HG03457 (cell line): ENCODE results near the gene AJAP1.

ENCODE experiments used
- ATAC-seq: cut with Tn5 transposase; IDR thresholded peaks from one replicate; pipeline ENCODE4 v1.9.1; 2021; ENCODE audit warnings: moderate number of reproducible peaks; ENCODE audit not compliant: unreplicated experiment

Gene AJAP1

DNA sequence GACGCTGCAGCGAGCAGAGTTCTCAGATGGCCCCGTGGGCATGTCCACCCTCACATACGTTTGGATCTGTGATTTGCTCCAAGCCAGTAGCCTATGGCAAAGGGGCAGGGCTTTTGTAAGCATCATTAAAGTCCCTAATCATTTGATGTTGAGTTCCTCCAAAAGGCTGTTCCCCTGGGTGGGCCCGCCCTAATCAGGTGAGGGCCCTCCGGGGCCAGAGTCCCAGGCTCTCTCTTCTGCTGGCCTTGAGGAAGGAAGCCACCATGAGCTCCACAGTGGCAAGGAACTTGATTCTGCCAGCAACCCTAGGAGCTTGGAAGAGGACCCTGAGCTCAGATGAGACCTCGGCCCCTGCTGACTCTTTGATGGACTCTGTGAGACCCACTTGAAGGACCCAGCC, 25.4 kb upstream of the AJAP1 start:
- ATAC-seq: no peak

DNA sequence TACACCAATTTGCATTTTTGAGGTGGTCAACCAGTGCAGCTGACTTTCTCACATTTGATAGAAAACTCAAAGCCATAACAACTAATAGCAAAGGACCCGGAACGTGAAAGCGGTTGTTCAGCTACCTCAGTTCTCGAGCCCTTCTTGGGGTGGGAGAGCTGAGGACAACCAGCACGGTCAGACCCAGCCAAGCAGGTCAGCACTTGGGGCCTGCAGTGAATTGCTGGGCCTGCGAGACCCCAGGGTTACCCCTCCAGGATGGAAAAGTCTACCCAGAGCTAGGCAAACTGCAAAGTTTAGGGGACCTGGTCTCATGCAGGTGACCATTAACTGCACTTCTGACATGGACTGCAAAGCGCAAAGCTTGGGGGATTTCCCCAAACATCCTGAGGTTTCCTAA, 23.8 kb upstream of the AJAP1 start:
- ATAC-seq: no peak

DNA sequence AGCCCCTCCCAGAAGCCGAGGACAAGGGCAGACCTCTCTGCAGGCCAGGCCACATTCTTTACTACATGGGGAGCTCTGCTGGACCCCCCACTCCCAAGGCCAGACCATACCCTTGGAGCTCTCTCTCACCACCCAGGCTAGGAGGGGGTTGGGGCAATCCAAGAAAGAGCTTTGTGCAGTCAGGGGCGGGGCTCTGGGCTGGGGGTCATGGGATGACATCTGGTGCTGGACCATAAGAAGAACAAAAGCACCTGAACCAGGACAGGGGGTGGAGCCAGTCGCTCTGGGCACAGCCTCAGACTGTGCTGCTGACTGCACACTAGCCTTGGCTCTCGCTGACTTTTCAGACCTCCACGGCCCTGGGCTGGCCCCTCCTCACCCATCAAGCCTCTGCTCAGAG, 23.1 kb upstream of the AJAP1 start:
- no peak for ATAC-seq

DNA sequence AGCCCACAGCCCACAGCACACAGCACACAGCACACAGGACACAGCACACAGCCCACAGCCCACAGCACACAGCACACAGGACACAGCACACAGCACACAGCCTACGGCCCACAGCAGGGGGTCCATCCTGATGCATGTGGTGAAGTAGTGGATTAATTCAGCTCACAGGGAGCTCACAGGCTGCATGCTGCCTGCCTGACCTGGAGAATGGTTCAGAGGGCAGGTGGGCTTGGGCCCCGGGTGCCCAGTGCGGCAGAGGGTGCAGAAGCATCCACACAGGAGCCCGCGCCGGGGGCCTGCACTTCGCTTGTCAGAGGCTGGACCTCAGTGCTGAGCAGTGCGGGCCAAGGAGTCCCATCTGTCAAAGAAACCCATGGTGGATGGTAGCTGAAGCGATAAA, 21.1 kb upstream of the AJAP1 start:
- no peak for ATAC-seq

DNA sequence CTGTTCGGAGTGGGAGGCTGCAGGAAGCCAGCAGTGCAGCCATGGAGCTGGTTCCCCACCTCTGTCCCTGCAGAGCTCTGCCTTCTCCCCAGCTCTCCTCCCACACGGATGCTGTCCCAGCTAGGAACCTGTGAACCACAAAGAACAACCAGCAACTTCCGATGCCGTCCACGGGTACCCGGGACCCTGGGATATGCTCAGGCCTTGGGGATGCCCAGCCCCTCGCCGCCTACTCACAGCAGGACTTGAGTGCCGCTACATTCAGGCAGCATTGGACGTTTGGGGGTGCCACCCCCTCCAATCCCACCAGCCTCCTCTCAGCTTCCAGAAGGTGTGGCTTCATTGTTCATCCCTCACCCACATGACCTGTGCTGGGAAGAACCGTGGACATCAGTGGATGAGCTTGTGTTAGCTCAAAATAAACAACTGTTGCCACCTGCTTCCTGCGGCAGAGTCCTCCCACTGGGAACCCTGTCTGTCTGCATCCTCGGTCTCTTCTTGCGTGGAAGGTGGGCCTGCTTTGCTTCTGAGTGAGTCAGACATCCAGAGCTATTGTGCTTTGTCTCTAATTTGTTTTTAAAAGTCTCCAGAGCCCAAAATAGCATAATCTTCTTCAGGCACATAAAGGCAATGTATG, 20.1 kb upstream of the AJAP1 start:
- ATAC-seq: no peak

DNA sequence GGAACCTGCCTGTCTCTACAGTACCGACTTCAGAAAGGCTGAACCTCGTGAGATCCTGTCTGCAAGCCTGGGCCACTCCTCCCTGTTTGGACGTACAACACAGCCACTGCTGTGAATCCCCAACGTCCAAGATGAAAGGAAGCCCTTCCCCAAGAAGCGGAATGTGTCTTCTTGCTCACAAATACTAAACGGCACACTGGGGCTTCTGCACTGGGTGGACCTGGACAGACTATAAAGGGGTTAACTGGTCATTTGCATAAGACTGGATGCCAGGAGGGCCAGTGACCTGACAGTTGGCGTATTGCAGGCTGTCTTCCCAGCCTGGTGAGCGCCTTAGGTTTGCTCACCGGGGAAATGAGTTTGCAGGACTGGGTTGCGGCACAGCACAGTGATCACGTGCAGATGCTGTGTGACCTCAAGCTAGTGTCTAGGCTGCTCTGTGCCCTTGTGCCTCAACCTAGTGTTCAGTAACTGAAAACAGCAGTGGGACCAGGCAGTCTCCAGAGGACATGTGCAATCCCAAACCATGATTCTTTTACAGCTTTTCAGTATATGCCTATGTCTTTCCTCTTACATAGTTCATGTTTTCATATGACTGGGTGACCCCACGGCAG, 19.5 kb upstream of the AJAP1 start:
- no peak for ATAC-seq

DNA sequence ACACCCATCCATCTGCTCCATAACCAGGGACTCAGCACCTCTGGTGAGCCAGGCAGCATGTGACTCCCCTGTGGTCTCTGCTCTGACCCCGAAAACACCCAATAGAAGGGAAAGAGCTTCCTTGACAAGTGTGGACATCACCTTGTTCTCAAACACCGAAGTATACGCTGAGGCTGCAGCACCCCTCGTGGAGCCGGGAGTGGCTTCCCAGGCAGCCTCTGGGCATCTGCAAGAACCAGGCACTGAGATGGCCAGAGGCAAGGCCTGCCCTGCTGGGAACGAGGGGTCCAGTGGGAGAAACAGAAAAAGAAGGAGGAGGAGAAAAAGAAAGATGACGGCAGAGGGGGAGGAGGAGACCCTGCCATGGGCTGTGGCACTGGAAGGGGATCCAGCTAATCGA, 18.2 kb upstream of the AJAP1 start:
- ATAC-seq: no peak

DNA sequence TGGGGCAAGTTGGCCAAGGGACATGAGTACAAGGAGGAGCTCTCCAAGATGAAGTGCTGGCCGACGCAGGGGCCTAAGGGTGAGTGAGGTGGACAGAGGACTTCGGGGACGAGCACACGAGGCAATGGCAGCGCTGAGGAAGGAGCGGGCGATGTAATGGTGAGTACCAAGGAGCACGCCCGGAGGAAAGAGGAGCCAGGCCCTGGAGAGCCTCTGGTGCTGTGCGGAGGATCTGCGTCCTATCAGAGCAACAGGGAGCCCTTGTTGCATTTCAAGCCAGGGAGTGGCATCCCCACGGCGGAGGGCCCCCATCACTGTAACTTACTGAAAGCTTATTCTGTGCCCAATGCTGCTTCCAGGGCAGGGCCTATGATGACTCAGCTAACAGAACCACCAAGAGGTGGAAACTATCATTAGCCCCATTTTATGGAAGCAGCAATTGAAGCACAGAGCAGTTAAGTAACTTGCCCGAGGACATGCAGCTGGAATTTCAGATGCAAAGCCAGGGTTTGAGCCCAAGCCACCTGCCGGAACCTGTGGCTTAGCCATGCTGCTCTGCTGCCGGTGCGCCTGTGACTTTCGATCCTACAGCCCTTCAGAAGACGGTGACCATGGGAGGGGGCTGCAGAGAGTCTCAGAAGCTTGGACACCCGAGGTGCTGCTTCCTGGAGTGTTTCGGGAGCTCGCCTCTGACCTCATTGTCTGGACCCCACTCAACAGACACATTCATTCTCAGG, 17.6 kb upstream of the AJAP1 start:
- ATAC-seq: no peak

DNA sequence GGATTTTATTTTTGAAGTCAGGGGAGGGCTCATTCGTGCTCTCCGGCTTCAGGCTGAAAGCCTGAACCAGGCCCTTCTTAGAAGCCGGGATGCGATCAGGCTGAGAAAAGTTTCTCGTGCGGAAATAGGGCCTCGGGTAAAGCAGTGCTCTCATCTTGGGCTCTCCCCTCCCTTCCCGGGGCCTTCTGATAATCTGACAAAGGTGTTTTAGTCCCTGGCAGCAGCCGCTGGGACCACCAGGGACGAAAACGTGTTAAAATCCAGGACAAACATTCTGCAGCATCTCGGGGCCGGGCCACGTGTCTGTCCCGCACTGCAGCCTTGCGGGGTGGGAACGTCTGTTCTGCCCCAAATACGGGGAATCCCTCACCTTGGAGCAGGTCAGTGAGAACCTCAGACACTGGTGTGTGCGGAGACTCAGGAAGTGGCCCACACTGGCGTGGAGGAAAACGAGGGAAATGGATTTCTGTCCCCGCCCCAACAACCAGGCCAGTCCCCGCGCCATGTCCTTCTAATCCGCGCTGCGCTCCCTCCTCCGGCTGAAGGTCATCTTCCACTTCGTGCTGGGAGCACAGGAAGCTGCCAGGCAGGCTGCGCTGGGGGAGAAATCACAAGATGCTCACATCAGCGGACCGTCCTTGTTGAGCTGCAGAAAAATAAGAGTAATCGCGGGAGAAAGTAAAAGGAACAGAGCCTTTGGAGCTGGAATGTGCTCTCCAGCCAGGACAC, 16.6 kb upstream of the AJAP1 start:
- no peak for ATAC-seq

DNA sequence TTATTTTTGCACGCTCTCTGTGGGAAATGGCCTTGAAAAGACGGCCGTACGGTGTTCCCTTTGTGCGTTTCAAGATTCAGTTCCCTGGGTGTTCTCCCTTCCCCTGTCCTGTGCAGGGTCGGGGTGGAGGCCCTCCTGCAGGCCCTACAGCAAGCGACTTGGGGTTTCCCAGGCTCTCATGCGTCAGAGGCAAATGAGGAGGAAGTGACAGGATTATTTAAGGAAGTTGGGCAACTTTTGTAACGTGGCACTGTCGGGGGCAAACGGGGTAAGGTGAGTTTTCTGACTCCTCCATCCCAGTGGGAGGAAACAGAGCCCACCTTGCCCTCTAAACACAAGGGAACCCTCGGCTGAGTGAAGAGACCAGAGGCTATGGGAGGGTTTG, 16.1 kb upstream of the AJAP1 start:
- ATAC-seq: no peak

DNA sequence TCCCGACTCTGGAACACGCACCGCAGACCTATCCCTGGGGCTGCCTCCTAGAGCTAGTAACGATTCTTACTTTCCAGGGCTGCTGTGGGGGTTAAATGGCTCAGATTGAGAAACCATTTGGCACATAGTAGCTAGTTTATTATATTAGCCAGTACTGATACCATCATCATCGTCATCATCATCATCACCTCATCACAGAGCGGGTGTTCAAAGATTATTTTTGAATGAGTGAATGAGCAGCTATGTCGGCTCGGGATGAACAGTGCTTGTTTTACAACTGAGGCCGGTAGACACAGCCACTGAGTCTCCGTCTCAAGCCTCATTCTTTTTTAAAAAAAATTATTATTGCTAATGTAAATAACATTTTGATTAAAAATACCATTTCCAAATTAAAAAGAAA, 13.5 kb upstream of the AJAP1 start:
- no peak for ATAC-seq

DNA sequence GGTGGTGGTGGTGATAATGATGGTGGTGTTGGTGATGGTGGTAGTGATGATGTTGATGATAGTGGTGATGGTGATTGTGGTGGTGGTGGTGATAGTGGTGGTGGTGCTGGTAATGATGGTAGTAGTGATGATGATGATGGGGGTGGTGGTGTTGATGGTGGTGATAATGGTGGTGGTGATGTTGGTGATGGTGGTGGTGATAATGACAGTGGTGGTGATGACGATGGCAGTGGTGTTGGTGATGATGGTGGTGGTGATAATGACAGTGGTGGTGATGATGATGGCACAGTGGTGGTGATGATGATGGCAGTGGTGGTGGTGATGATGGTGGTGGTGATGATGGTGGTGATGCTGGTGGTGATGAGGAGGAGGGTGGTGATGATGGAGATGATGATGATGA, 7.0 kb upstream of the AJAP1 start:
- ATAC-seq: no peak

DNA sequence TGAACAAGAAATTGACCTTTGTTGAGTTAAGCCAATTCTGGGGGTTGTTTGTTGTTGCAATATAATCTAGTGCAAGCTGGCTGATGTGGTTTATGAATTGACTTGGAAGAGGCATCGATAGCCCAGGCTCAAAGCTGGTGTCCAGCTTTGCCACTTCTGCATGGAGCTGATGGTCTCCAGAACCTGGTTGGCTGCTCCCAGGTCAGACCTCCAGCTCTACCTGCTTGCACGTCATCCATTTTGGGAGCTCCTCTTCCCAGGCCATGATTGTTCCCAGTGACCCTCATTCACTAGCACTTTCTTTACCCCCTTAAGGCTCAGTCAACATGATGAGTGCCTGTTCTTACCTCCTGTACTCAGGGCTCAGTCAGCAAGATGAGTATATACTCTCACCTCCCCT, 5.8 kb upstream of the AJAP1 start:
- no peak for ATAC-seq

DNA sequence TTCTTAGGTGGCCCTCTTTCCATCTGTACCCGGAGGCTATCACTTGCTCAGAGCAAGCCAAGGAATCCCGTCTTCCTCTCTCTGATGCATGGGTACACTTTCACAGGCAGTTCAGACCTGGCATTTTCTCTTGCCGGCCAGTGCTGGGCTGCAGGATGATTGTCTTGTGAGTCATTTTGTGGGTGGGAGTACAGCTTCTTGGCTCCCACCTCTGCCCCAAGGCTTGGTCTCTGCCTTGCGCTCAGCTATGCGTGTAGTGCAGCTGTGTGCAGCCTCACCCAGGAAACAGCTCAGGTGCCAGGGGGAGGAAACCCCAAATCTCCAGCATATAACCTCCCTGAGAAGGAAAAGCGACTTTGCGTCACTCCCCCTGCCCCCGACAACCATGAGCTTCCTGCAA, 3.9 kb upstream of the AJAP1 start:
- ATAC-seq: no peak

DNA sequence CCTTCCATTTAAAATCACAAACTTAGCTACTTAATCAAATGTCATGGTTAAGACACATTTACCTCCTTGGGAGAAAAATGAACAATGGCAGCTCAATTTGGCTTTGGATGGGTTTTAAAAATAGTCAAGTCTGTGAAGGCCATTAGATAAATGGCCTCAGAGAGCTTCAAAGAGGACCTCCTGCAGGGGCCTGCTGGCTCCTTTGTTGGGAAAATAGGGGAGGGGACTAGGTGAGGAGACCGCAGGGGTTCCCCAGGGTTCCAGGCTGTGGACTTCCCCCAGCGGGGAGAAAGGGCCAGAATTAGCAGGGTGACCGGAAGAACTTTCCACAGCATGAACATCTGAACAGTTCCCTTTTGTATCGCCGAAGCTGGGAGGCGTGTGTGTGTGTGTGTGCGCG, 3.4 kb upstream of the AJAP1 start:
- ATAC-seq: no peak

DNA sequence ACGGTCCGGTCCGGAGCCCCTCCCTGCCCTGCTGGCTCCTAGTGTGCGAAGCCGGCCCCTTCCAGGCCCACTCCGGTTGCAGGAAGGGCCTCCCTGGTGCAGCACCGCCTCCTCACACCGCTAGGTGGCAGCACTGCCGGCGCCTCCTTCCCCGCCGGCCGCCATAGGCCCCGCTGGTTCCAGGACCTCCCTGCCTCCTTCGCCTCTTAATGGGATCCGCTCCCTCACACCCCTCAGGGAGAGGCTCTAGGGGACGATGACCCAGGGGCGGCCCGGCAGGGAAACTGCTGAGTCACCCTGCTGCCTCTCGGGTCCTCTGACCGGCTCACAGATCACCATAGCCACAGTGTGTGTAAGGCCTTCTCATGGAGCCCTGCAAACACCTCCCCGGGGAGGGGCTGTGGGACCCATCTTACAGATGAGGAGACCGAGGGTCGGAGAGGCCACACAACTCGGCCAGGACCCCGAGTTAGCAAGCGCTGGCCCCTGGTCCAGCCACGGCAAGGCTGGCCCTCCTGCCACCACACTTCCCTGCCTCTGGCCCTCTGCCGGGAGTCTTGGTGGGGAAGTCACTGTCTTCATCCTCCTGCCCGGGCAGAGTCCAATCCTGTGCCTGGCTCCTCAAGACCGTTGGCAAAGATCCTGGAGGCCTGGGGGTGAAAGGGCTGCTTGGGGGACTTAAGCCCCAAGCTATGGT, 1.6 kb upstream of the AJAP1 start:
- ATAC-seq: no peak

DNA sequence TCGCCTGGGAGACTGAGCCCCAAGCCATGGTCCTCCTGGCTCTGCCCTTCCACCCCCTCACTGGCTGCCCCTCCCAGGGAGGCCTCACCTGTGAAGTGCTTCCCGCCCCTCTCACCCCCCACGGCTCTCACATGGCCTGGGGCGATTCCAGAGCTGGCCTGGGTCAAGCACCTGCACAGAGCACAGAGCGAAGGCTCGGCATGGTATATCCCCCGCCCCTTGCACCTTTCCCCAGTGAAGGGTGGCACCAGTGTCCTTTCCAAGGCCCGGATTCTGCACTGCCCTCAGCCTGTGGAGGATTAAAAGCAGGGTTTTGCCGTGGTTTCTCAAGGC, 1.1 kb upstream of the AJAP1 start:
- no peak for ATAC-seq

DNA sequence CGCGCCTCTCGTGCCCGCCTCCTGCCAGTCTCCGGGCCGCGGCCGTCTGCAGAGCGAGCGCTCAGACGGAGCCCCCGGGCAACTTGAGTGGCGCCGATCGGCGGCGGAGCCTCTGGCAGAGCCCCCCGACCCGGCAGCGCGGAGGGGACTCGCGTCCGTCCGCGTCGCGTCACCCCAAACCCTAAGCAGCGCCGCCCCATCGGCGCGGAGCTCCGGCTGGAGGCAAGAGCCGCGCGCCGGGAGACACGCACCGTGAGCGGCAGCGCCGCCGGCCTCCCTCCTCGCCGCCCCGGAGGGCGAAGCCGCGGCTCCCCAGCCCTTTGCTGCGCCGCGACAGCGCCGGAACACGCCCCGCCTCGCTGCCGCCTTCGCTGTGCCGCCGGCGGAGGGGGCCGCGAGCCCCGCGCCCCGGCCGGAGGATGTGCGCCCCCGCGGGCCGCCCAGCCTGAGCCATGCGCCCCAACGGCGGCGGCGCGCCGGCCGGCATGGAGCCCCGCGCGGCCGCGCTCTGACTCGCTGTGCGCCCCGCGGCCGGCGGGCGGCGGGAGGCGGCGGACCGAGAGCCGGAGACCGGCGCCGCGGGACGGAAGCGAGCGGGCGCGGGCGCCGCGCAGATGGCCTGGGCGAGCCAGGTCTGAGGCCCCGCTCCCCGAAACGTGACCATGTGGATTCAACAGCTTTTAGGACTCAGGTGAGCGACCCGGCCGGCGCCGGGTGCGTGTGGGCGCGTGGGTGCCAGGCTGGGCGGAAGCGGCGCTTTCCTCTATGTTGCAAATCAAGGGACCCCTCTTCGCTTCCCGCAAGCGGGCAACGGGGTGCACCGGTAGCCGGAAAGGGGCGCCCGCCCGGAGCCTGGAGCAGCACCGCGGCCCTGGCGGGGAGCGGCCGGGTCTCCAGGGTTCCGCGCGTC, 610 bp downstream of the AJAP1 start:
- ATAC-seq: no peak

DNA sequence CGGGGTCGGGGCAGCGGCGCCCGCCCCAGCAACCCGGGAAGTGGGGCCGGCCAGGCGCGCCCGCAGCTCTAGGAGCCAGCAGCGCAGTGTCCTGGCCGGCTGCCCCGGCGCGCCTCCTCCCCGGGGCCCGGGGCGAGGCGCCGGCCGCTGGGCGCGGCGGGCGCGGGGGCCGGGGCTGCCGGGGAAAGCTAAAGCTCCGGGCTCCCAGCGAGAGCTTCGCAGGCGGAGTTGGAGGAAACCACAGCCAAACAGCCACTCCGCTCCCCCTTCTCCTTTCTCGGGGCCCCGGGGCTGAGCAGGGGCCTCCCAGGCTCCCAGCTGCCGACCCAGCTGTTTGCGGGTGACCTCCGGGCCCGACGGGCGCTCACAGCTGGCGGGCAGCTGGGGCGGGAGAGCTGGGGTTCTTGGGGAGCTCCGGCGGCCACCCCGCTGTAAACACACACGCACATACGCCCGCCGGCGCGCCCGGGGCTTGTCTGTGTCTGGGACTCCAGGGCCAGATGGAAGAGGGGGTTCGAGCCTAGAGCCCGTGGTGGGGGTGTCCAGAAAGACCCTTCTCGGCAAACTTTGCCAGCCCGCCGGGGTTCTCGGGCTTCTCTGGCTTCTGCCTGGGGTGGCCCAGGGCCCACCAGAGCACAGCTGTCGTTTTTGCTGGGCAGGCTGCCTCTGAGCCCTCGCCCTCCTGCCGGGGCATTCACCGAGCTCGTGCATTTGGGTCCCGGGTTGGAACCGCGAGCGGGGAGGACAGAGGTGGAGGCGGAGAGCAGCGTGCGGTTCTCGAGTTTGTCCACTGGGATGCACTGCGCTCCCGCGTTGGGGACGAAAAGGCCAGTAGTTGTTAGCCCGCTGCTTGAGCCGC, 1.5 kb downstream of the AJAP1 start:
- ATAC-seq: no peak
